ENCODE measurements around the gene PARD6A.

DNA sequence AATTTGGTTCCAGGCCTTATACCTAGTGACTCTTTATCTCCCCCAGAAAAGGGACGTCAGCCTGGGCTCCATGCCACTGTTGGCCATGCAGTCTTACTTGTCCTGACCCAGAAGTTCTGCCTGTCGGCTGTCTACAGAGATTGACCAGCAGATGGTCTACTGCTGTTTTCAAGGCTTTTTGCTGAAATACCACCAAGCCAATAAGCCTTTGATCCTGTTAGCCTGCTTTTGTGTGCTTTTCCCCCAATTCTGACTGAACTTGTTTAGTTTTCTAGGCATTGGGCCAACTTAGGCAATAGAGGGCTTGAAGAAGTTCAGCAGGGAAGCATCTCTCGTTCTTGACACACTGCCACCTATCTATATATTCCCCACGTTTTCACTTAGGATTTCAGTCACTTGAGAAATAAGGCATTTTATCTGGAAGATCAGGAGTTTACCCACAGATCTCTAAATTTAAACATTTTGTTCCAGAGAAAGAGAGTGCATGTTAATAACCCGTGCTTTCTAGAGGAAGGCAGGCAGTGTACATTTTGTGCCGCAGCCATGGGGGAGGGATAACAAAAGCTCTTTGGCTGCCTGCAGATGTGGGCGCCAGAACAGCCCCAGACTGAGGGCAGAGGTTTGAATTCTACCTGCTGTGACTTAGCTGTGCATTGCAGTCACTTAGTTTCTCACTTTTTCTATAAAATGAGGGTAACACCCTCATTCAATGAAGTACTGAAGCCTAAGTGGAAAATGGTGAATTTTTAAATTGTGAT, 28.2 kb upstream of the PARD6A start:
- TF ChIP-seq POLR2A (IDR thresholded peaks at IDR 0.05) = no peak
- TF ChIP-seq, protein P1, sequence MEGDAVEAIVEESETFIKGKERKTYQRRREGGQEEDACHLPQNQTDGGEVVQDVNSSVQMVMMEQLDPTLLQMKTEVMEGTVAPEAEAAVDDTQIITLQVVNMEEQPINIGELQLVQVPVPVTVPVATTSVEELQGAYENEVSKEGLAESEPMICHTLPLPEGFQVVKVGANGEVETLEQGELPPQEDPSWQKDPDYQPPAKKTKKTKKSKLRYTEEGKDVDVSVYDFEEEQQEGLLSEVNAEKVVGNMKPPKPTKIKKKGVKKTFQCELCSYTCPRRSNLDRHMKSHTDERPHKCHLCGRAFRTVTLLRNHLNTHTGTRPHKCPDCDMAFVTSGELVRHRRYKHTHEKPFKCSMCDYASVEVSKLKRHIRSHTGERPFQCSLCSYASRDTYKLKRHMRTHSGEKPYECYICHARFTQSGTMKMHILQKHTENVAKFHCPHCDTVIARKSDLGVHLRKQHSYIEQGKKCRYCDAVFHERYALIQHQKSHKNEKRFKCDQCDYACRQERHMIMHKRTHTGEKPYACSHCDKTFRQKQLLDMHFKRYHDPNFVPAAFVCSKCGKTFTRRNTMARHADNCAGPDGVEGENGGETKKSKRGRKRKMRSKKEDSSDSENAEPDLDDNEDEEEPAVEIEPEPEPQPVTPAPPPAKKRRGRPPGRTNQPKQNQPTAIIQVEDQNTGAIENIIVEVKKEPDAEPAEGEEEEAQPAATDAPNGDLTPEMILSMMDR (IDR thresholded peaks at IDR 0.05) = no peak

Measured in body of pancreas (tissue), 4 donors.